ENCODE measurements around the gene KRTAP4-3.

DNA sequence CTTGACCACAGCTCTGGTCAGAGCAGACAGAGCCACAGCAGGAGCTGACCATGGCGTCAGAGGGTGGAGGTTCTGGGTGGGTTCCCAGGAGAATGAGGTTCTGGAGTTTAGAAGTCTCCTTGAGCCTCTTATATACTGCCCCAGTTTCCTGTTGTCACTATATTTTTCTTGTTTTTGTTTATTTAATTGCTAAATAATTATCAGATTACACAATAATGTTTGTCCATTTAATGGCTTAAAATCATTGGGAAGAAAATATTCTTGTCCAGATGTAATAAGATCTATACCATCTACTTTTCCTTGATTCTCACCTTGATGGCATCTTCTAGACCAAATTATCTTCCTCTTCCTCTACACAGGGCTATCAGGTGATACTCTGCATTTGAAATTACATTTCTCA lies at the start of gene KRTAP4-3:
- TF ChIP-seq, protein P1, sequence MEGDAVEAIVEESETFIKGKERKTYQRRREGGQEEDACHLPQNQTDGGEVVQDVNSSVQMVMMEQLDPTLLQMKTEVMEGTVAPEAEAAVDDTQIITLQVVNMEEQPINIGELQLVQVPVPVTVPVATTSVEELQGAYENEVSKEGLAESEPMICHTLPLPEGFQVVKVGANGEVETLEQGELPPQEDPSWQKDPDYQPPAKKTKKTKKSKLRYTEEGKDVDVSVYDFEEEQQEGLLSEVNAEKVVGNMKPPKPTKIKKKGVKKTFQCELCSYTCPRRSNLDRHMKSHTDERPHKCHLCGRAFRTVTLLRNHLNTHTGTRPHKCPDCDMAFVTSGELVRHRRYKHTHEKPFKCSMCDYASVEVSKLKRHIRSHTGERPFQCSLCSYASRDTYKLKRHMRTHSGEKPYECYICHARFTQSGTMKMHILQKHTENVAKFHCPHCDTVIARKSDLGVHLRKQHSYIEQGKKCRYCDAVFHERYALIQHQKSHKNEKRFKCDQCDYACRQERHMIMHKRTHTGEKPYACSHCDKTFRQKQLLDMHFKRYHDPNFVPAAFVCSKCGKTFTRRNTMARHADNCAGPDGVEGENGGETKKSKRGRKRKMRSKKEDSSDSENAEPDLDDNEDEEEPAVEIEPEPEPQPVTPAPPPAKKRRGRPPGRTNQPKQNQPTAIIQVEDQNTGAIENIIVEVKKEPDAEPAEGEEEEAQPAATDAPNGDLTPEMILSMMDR (IDR thresholded peaks at IDR 0.05 in 2 of 3, conservative IDR thresholded peaks at IDR 0.05 in 1 of 3; ENCODE audit: control insufficient read depth in 2 of 3, extremely low read depth in 1 of 3, insufficient read depth in 1 of 3, low read depth in 3 of 3, low read length in 3 of 3): no peak
- TF ChIP-seq POLR2A (IDR thresholded peaks at IDR 0.05; ENCODE audit: low read depth, low read length) (no peak), FOXM1 (IDR thresholded peaks at IDR 0.05; ENCODE audit: low read depth, low read length) (no peak)
